ELF-1 (cell line): ENCODE data around the gene RGS18.
A peak's percentile ranks its signal among the peaks of the same experiment; 100 is the strongest.
"Not testable (repeated sequence)": the region's sequence is repeated elsewhere in the genome, so short reads cannot be mapped to it uniquely, and the experiment has no call there.

Experiments used
- DNase-seq: peaks from one replicate; pipeline ENCODE4 v3.0.0-alpha.2; 2016; ENCODE audit warnings: low read depth, low spot score

The RGS18 gene

GRCh38 chr1:192165002-192165401, 6.7 kb downstream of the RGS18 start:
- peak; percentile 0 for DNase-seq

GRCh38 chr1:192167011-192167410, 8.7 kb downstream of the RGS18 start:
- DNase-seq: no peak

GRCh38 chr1:192167911-192168700, 9.8 kb downstream of the RGS18 start:
- no peak for DNase-seq

GRCh38 chr1:192168964-192169363, 10.7 kb downstream of the RGS18 start:
- DNase-seq: no peak

- DNase-seq: no peak
Observed at GRCh38 chr1:192170196-192170984, 12.1 kb downstream of the RGS18 start.

GRCh38 chr1:192171123-192171522, 12.9 kb downstream of the RGS18 start:
- no peak for DNase-seq

GRCh38 chr1:192175971-192176370, 17.7 kb downstream of the RGS18 start:
- no peak for DNase-seq

- no peak for DNase-seq
Observed at GRCh38 chr1:192183788-192184187, 25.5 kb downstream of the RGS18 start.

- no peak for DNase-seq
Observed at GRCh38 chr1:192186197-192186596, 27.9 kb downstream of the RGS18 start.

GRCh38 chr1:192190066-192190465, 31.8 kb downstream of the RGS18 start:
- no peak for DNase-seq

GRCh38 chr1:192201303-192201702, 43.0 kb downstream of the RGS18 start:
- no peak for DNase-seq

- DNase-seq: no peak
Observed at GRCh38 chr1:192224396-192224795, 66.1 kb downstream of the RGS18 start.

GRCh38 chr1:192224846-192225245, 66.6 kb downstream of the RGS18 start:
- no peak for DNase-seq

- DNase-seq: no peak
Observed at GRCh38 chr1:192225266-192225665, 67.0 kb downstream of the RGS18 start.

GRCh38 chr1:192225703-192226102, 67.4 kb downstream of the RGS18 start:
- DNase-seq: no peak

- DNase-seq: no peak
Observed at GRCh38 chr1:192227330-192227729, 69.1 kb downstream of the RGS18 start.

- not testable (repeated sequence) for DNase-seq
Observed at GRCh38 chr1:192227980-192228379, 69.7 kb downstream of the RGS18 start.

- DNase-seq: no peak
Observed at GRCh38 chr1:192232817-192233417, 74.7 kb downstream of the RGS18 start.

GRCh38 chr1:192235127-192235526, 76.9 kb downstream of the RGS18 start:
- no peak for DNase-seq
